H1 (cell line): Measurements from ENCODE around the gene ARHGAP42. TPM values are rescaled to one million over a fixed set of nuclear protein-coding genes. Genes with fewer than 3 reads are reported as not detected.

Experiments used
- CTCF ChIA-PET: fragments of 300-600 bp; sonication (Branson Sonifier 250); formaldehyde crosslinking; loops from one replicate; lab custom pipeline; 2021; ENCODE audit not compliant: partially characterized antibody; lab: Charles Lee
- POLR2A ChIA-PET: fragments of 300-600 bp; sonication (Branson Sonifier 250); formaldehyde crosslinking; loops from one replicate; lab custom pipeline; 2021; ENCODE audit warnings: inconsistent platforms; ENCODE audit not compliant: partially characterized antibody; lab: Charles Lee
- DNase-seq, 2 experiments: peaks; one replicate each; pipeline versions ENCODE4 v3.0.0 to v3.0.0-alpha.2; 2010 to 2022; ENCODE audit warnings: low spot score in 2 of 2, low read depth in 1 of 2, mixed read lengths in 1 of 2
- FAIRE-seq: peaks from 2 replicates; lab custom pipeline; 2011; peaks lifted over from hg19 to GRCh38; lab: Jason Lieb, UNC
- H2AFZ ChIP-seq: 2 replicates; pipeline ENCODE4 v1.8.1; 2012; ENCODE audit warnings: low read length, inconsistent platforms
- H2AK5ac ChIP-seq: 2 replicates; pipeline ENCODE4 v1.6.1; 2013; ENCODE audit warnings: low read depth, low read length
- H2BK120ac ChIP-seq: replicated peaks from 2 replicates; pipeline ENCODE3; 2013; ENCODE audit warnings: low read depth, low read length, inconsistent platforms
- H2BK12ac ChIP-seq: 2 replicates; pipeline ENCODE4 v1.6.1; 2013; ENCODE audit warnings: low read depth, low read length
- H2BK15ac ChIP-seq: 2 replicates; pipeline ENCODE4 v1.6.1; 2013; ENCODE audit warnings: low read length
- H2BK20ac ChIP-seq: 2 replicates; pipeline ENCODE4 v1.6.1; 2013; ENCODE audit warnings: low read length
- H2BK5ac ChIP-seq: 2 replicates; pipeline ENCODE4 v1.6.1; 2013; ENCODE audit warnings: low read depth, low read length
- H3K14ac ChIP-seq: 2 replicates; pipeline ENCODE4 v1.6.1; 2013; ENCODE audit warnings: inconsistent platforms; ENCODE audit not compliant: insufficient read length
- H3K18ac ChIP-seq: 2 replicates; pipeline ENCODE4 v1.6.1; 2013; ENCODE audit warnings: low read length; ENCODE audit errors: extremely low read depth
- H3K23ac ChIP-seq: 2 replicates; pipeline ENCODE4 v1.6.1; 2013; ENCODE audit warnings: inconsistent platforms; ENCODE audit not compliant: insufficient read length
- H3K23me2 ChIP-seq: 2 replicates; pipeline ENCODE4 v1.6.1; 2013; ENCODE audit warnings: low read depth, low read length
- H3K27ac ChIP-seq: 2 replicates; pipeline ENCODE4 v1.6.1; 2011; ENCODE audit warnings: low read depth, low read length, inconsistent platforms
- H3K27me3 ChIP-seq, 4 experiments: replicated peaks in 1 of 4; 1 replicate in 1 of 4; 2 replicates in 3 of 4; pipeline versions ENCODE4 v1.6.1 to v1.8.1; 2011 to 2013; ENCODE audit warnings: low read length in 3 of 4, mild to moderate bottlenecking in 3 of 4, inconsistent platforms in 2 of 4, mixed read lengths in 2 of 4, moderate library complexity in 1 of 4; ENCODE audit not compliant: control insufficient read depth in 3 of 4, insufficient read depth in 3 of 4; ENCODE audit errors: extremely low read depth in 1 of 4
- H3K36me3 ChIP-seq, 4 experiments: 2 replicates each; pipeline versions ENCODE4 v1.6.1 to v1.8.1; 2011 to 2013; ENCODE audit warnings: mild to moderate bottlenecking in 4 of 4, low read length in 3 of 4, moderate library complexity in 2 of 4, control low read depth in 1 of 4, inconsistent platforms in 1 of 4; ENCODE audit not compliant: insufficient read depth in 4 of 4, control insufficient read depth in 2 of 4
- H3K4ac ChIP-seq: replicated peaks from 2 replicates; pipeline ENCODE3; 2013; ENCODE audit warnings: low read length, low read depth, mixed read lengths, inconsistent platforms; ENCODE audit not compliant: insufficient read length
- H3K4me1 ChIP-seq, 4 experiments: replicated peaks in 1 of 4; 1 replicate in 1 of 4; 2 replicates in 3 of 4; pipeline versions ENCODE4 v1.6.1 to v1.8.1; 2011 to 2013; ENCODE audit warnings: low read length in 3 of 4, inconsistent platforms in 2 of 4, mixed read lengths in 1 of 4; ENCODE audit not compliant: insufficient read depth in 4 of 4, control insufficient read depth in 3 of 4
- H3K4me2 ChIP-seq, 2 experiments: 2 replicates each; pipeline versions ENCODE4 v1.6.1 to v1.8.1; 2011 to 2013; ENCODE audit warnings: low read depth in 2 of 2, low read length in 2 of 2, control low read depth in 1 of 2, inconsistent platforms in 1 of 2, mild to moderate bottlenecking in 1 of 2; ENCODE audit not compliant: insufficient read depth in 1 of 2
- H3K4me3 ChIP-seq, 4 experiments: fragments of 200-600, 300-600 bp in 1 of 4; sonication (generic), shearing (Covaris generic), sonication (Bioruptor Twin) in 1 of 4; 2 replicates each; pipeline versions ENCODE4 v1.5.1 to v1.8.1; 2011 to 2016; ENCODE audit warnings: low read length in 4 of 4, low read depth in 3 of 4, control low read depth in 2 of 4, inconsistent platforms in 2 of 4, mild to moderate bottlenecking in 2 of 4, mixed read lengths in 1 of 4, moderate library complexity in 1 of 4; ENCODE audit not compliant: insufficient read depth in 2 of 4; ENCODE audit errors: extremely low read depth in 1 of 4
- H3K56ac ChIP-seq: replicated peaks from 2 replicates; pipeline ENCODE3; 2013; ENCODE audit warnings: low read depth, mild to moderate bottlenecking, mixed read lengths, low read length, inconsistent platforms; ENCODE audit not compliant: insufficient read length
- H3K79me1 ChIP-seq: 2 replicates; pipeline ENCODE4 v1.6.1; 2013; ENCODE audit warnings: low read depth, low read length, control low read depth
- H3K79me2 ChIP-seq, 2 experiments: 2 replicates each; pipeline versions ENCODE4 v1.6.1 to v1.8.1; 2012 to 2013; ENCODE audit warnings: low read length in 2 of 2, mild to moderate bottlenecking in 2 of 2, inconsistent platforms in 1 of 2; ENCODE audit not compliant: insufficient read depth in 2 of 2, control insufficient read depth in 1 of 2
- H3K9ac ChIP-seq, 4 experiments: replicated peaks in 1 of 4; 1 replicate in 1 of 4; 2 replicates in 3 of 4; pipeline versions ENCODE4 v1.6.1 to v1.8.1; 2011 to 2013; ENCODE audit warnings: low read depth in 3 of 4, low read length in 3 of 4, control low read depth in 2 of 4, mild to moderate bottlenecking in 2 of 4, moderate library complexity in 2 of 4, inconsistent platforms in 1 of 4; ENCODE audit errors: extremely low read depth in 1 of 4
- H3K9me3 ChIP-seq, 2 experiments: 2 replicates each; pipeline versions ENCODE4 v1.6.1 to v1.8.1; 2012 to 2013; ENCODE audit warnings: mild to moderate bottlenecking in 2 of 2, moderate library complexity in 2 of 2, control low read depth in 1 of 2, inconsistent platforms in 1 of 2, low read depth in 1 of 2, low read length in 1 of 2, mixed read lengths in 1 of 2; ENCODE audit not compliant: insufficient read depth in 2 of 2
- H4K20me1 ChIP-seq, 2 experiments: replicated peaks in 1 of 2; 2 replicates each; pipeline versions ENCODE3 to v1.8.1; 2011 to 2013; ENCODE audit warnings: inconsistent platforms in 2 of 2, low read length in 2 of 2, mild to moderate bottlenecking in 1 of 2; ENCODE audit not compliant: insufficient read depth in 2 of 2, control insufficient read depth in 1 of 2
- H4K5ac ChIP-seq: 2 replicates; pipeline ENCODE4 v1.6.1; 2013; ENCODE audit warnings: low read length, low read depth, mixed read lengths, inconsistent platforms; ENCODE audit not compliant: insufficient read length
- H4K8ac ChIP-seq: 2 replicates; pipeline ENCODE4 v1.8.0; 2013; ENCODE audit warnings: mild to moderate bottlenecking, moderate library complexity, low read length, inconsistent platforms; ENCODE audit not compliant: insufficient read depth; ENCODE audit errors: extremely low read depth
- H4K91ac ChIP-seq: replicated peaks from 2 replicates; pipeline ENCODE3; 2013; ENCODE audit warnings: low read length, mixed read lengths, inconsistent platforms; ENCODE audit not compliant: insufficient read length
- BCL11A ChIP-seq, 2 experiments: IDR thresholded peaks; one replicate each; pipeline ENCODE4 v1.6.1; 2011; ENCODE audit warnings: low read depth in 2 of 2, low read length in 2 of 2, mild to moderate bottlenecking in 2 of 2
- EZH2 ChIP-seq: fragments of 200-600 bp; sonication (generic); IDR thresholded peaks from 2 replicates; pipeline ENCODE4 v1.7.1; 2012; ENCODE audit warnings: low read depth, mild to moderate bottlenecking, moderate library complexity, low read length, inconsistent platforms; ENCODE audit not compliant: severe bottlenecking
- HDAC2 ChIP-seq, 2 experiments: fragments of 300-600 bp in 1 of 2; sonication (generic) in 1 of 2; IDR thresholded peaks; 2 replicates each; pipeline ENCODE4 v1.6.1; 2011 to 2012; ENCODE audit warnings: low read depth in 2 of 2, low read length in 2 of 2, mild to moderate bottlenecking in 2 of 2, moderate library complexity in 2 of 2, borderline replicate concordance in 1 of 2, inconsistent platforms in 1 of 2
- JUN ChIP-seq: IDR thresholded peaks from 2 replicates; pipeline ENCODE4 v1.6.1; 2011; ENCODE audit warnings: low read depth, mild to moderate bottlenecking, improper control_type of control experiment, low read length
- RAD21 ChIP-seq, 2 experiments: IDR thresholded peaks in 1 of 2; conservative IDR thresholded peaks in 1 of 2; 2 replicates each; pipeline ENCODE4 v1.6.1; 2011; ENCODE audit warnings: low read depth in 2 of 2, low read length in 2 of 2, improper control_type of control experiment in 1 of 2, inconsistent platforms in 1 of 2, mild to moderate bottlenecking in 1 of 2, moderate library complexity in 1 of 2
- RFX5 ChIP-seq: IDR thresholded peaks from 2 replicates; pipeline ENCODE4 v1.6.1; 2011; ENCODE audit warnings: low read depth, low read length, improper control_type of control experiment, borderline replicate concordance
- SIX5 ChIP-seq: IDR thresholded peaks from 2 replicates; pipeline ENCODE4 v1.6.1; 2011; ENCODE audit warnings: mild to moderate bottlenecking, low read depth, low read length
- SUZ12 ChIP-seq: fragments of 200-600 bp; sonication (generic); IDR thresholded peaks from 2 replicates; pipeline ENCODE4 v1.6.1; 2012; ENCODE audit warnings: mild to moderate bottlenecking, inconsistent platforms, low read length, moderate library complexity, mixed read lengths
- TBP ChIP-seq: IDR thresholded peaks from 2 replicates; pipeline ENCODE4 v1.6.1; 2011; ENCODE audit warnings: low read depth, low read length, improper control_type of control experiment
- ZNF274 ChIP-seq: IDR thresholded peaks from 2 replicates; pipeline ENCODE4 v1.7.0; 2012; ENCODE audit warnings: low read length, borderline replicate concordance; ENCODE audit errors: extremely low read depth
- WGBS, 2 experiments: shearing (Covaris generic) in 1 of 2; methylation state at CpG; one replicate each; pipeline versions ENCODE4 v1.1.6 to v1.1.7; 2013 to 2015; ENCODE audit warnings: low lambda C conversion rate in 2 of 2, mixed read lengths in 2 of 2, inconsistent platforms in 1 of 2, low coverage in 1 of 2, missing lambda C conversion rate in 1 of 2; ENCODE audit not compliant: insufficient replicate concordance in 2 of 2, insufficient coverage in 1 of 2, insufficient read length in 1 of 2; ENCODE audit errors: extremely low coverage in 1 of 2, missing lambda C conversion rate in 1 of 2; 5-methylcytosine and 5-hydroxymethylcytosine counted together
- polyA plus RNA-seq, 7 experiments: library from polyadenylated mRNA; depleted of rRNA in 3 of 7; stranded (reverse) in 5 of 7; unstranded in 2 of 7; fragments of >200 nt in 5 of 7; fragments of 200-250 nt in 2 of 7; gene quantifications; 1 replicate in 5 of 7; 2 replicates in 1 of 7; 4 replicates in 1 of 7; pipeline versions ENCODE4 v1.2.1 to v1.2.3, GENCODE V29; 2011 to 2013; ENCODE audit warnings: missing spikeins in 2 of 7, mixed read lengths in 2 of 7
- total RNA-seq: library from RNA; stranded (reverse); fragmentation: NEBNext Ultra II Directional; extraction: Animal tissue kit (Norgen Biotek cat#: 25700); gene quantifications from 2 replicates; pipeline ENCODE4 v1.2.1, GENCODE V29; 2021
- TF ChIP-seq, protein P1 (sequence below): IDR thresholded peaks from 2 replicates; pipeline ENCODE4 v1.6.1; 2011; ENCODE audit warnings: low read length, improper control_type of control experiment

Gene ARHGAP42
- total and polyA plus RNA-seq, 2 of the 8 experiments (the other 6 are each of a cell fraction or from before 2014, with no cell fraction given): 22.2 to 33.5 TPM

DNA sequence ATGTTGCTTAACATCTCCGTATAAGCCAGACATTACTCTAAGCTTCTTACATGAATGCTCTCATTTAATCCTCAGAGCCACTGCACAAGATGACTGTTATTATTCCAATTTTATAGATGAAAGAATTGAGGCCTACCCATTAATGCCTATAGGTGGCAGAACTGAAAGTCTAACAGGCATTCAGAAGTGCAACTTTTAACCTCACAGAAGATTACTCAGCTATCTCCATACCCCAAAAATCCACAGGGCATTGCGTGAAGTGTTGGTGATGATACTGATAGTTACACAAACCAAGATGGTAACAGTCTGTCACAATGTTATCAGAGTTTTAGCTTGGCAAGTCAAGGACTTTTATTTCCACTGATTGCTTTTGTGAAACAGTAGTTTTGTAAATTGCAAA, 130.5 kb downstream of the ARHGAP42 start:
- Histone ChIP-seq H2AK5ac (no peak overlapping the region), H3K79me2 (peaks cover 0 to 22% of the 10 kb centered on the region in 2 experiments; a peak in 3 of 4 replicates), H2BK12ac (no peak overlapping the region), H3K14ac (no peak overlapping the region), H3K4ac (no peak overlapping the region), H3K23me2 (no peaks in the 10 kb centered on the region), H4K20me1 (no peaks in the 10 kb centered on the region), H4K5ac (no peak overlapping the region), H3K4me1 (peaks cover 0 to 7% (median 2%) of the 10 kb centered on the region in 4 experiments; a peak in 4 of 7 replicates), H4K8ac (no peak overlapping the region), H3K79me1 (no peaks in the 10 kb centered on the region; the same call in 1 of the 2 replicates), H2BK120ac (no peak overlapping the region), H4K91ac (no peak overlapping the region), H3K9me3 (no peaks in the 10 kb centered on the region), H2BK5ac (no peak overlapping the region), H3K56ac (no peak overlapping the region), H3K4me3 (no peak overlapping the region), H2AFZ (no peak overlapping the region), H3K23ac (no peak overlapping the region), H3K18ac (no peak overlapping the region), H3K9ac (no peak overlapping the region), H3K27ac (no peak overlapping the region), H3K36me3 (no peaks in the 10 kb centered on the region), H3K4me2 (no peak overlapping the region), H2BK20ac (no peak overlapping the region), H3K27me3 (peaks cover 0 to 1% (median 0%) of the 10 kb centered on the region in 4 experiments; a peak in 1 of 7 replicates), H2BK15ac (no peak overlapping the region)
- WGBS, 2 experiments: 48% methylated on average over 2 of the region's 2 CpGs; no CpG with 5 or more reads in 1 of the 2 experiments
- POLR2A ChIA-PET: interaction anchor here (0.7 to 1.2 kb wide), 2 partner anchors 42 to 107 kb away, joined by 3 read pairs; no protein-coding TSS in a partner anchor
- FAIRE-seq: no peak
- CTCF ChIA-PET: interaction anchor here (0.6 to 2.8 kb wide), 12 partner anchors 11 to 307 kb away, joined by 3 to 16 read pairs (median 4); partner anchors contain the start of gene ARHGAP42
- no peak for DNase-seq
- TF ChIP-seq RFX5: no peak
- TF ChIP-seq BCL11A (IDR thresholded peaks at IDR 0.05; ENCODE audit: low read depth in 2 of 2, low read length in 2 of 2): no peak
- no peak for TF ChIP-seq SUZ12
- no peak for TF ChIP-seq RAD21 (IDR thresholded peaks at IDR 0.05 in 1 of 2, conservative IDR thresholded peaks at IDR 0.05 in 1 of 2; ENCODE audit: low read depth in 2 of 2, low read length in 2 of 2)
- TF ChIP-seq TBP: no peak
- no peak for TF ChIP-seq JUN
- TF ChIP-seq HDAC2 (IDR thresholded peaks at IDR 0.05; ENCODE audit: borderline replicate concordance in 1 of 2, low read depth in 2 of 2, low read length in 2 of 2): no peak
- no peak for TF ChIP-seq EZH2
- no peak for TF ChIP-seq ZNF274
- no peak for TF ChIP-seq SIX5
- TF ChIP-seq, protein P1, sequence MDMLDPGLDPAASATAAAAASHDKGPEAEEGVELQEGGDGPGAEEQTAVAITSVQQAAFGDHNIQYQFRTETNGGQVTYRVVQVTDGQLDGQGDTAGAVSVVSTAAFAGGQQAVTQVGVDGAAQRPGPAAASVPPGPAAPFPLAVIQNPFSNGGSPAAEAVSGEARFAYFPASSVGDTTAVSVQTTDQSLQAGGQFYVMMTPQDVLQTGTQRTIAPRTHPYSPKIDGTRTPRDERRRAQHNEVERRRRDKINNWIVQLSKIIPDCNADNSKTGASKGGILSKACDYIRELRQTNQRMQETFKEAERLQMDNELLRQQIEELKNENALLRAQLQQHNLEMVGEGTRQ: no peak
